GM20431 (cell line): ENCODE results near the gene AP1G1.
"Not testable (repeated sequence)": the region's sequence is repeated elsewhere in the genome, so short reads cannot be mapped to it uniquely, and the experiment has no call there.

ENCODE experiments used
- in situ Hi-C: fragments of 300-500 bp; cut with MseI, MboI; formaldehyde crosslinking; loops from one replicate; pipeline ENCODE4 v1.15.0; 2020; ENCODE audit warnings: low sequenced_read_pairs; ENCODE audit not compliant: unreplicated experiment

AP1G1 gene

GRCh38 chr16:71711789-71712188, 96.8 kb downstream of the AP1G1 start:
- in situ Hi-C loops: no loop called here

DNA sequence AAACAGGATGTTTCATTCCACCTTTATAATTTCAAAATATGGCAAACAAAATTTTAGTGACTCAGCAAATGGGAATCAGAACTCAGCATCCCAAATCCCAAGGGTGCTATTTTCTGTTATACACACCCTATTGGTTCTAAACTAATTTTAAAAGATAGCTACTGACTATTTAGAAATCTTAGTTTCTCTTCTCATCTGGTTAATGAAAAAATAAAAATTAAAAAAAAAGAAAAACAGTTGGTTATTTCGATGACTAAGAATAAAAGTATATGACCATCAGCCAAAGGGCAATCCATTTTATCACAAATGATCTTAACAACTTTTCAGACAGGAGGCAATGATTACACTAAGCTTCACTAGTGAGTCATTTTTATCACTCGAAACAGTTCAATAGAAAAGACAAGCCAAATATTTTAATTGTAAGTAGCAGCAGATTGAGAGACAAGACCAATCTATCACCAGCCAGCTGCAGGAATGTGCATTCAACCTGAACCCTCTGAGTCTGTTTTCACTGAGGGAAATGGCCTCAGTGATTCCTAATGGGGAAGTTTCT, 99.3 kb downstream of the AP1G1 start:
- in situ Hi-C loops: no loop called here

DNA sequence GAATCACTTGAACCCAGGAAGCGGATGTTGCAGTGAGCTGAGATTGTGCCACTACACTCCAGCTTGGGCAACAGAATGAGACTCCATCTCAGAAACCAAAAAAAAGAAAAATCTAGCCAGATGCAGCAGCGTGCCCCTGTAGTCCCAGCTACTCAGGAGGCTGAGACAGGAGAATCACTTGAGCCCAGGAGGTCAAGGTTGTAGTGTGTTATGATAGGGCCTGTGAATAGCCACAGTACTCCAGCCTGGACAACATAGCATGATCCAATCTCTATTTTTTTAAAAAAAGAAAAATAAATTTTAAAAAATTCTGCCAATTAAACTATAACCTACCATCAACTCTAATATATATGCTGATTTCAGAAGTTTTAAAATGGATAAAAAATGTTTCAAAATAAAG, 99.9 kb downstream of the AP1G1 start:
- in situ Hi-C loops: no loop called here

- in situ Hi-C loops: no loop called here
Observed at GRCh38 chr16:71707199-71707598, 101.4 kb downstream of the AP1G1 start.

GRCh38 chr16:71706046-71706445, 102.6 kb downstream of the AP1G1 start:
- in situ Hi-C loops: no loop called here

- in situ Hi-C loops: no loop called here
Observed at GRCh38 chr16:71703333-71703732, 105.3 kb downstream of the AP1G1 start.

DNA sequence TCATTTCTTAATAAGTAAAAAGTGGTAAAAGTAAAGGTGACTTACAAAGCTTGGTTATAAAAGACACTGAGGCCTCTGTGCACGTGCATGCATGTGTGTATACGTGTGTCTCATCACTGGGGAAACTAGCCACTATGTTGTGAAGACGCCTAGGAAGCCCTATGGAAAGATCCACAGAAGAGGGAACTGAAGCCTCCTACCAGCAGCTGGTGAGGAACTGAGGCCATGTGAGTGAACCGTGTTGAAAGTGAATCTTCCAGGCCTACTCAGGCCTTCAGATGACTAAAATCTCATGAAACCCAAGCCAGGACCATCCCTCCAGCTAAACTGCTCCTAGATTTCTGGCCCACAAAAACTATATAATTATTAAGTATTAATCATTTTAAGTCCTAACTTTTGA, 107.8 kb downstream of the AP1G1 start:
- in situ Hi-C loops: no loop called here

GRCh38 chr16:71698491-71698890, 110.1 kb downstream of the AP1G1 start:
- in situ Hi-C loops: no loop called here

GRCh38 chr16:71693164-71693563, 115.5 kb downstream of the AP1G1 start:
- in situ Hi-C loops: no loop called here

DNA sequence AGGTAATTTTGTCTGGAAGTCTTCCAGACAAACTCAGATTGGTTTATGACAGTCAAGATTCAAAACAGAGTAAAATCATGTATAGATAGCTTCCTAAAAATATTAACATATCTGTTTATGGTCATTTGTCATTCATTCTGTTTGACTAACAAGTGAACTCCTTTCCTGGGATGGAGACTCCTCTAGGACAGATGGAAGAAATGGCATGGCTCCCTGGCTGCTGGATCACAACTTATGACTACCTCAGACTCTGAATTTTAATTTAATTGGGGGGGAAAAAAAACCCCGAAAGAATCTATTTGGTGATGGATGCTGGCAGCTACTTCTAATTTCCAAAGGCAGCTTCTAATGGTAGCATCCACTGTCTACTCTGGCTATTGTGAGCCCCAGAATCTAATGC, 118.7 kb downstream of the AP1G1 start:
- in situ Hi-C loops: no loop called here

- in situ Hi-C loops: no loop called here
Observed at GRCh38 chr16:71687861-71688260, 120.8 kb downstream of the AP1G1 start.

DNA sequence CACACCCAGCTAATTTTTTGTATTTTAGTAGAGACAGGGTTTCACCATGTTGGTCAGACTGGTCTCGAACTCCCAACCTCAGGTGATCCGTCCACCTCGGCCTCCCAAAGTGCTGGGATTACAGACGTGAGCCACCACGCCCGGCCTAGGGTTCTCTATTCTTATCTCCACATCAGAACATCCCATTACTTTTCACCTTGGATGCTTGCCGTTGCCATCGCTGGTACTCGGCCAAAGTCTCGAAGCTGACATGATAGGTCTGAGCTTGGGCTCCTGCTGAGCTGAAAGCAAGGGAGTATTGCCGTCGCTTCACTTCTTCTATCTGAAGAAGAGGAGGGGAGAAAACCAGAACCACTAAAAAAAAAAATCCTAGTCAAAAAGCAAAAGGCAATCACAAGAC, 124.4 kb downstream of the AP1G1 start:
- in situ Hi-C loops: not testable (repeated sequence)

DNA sequence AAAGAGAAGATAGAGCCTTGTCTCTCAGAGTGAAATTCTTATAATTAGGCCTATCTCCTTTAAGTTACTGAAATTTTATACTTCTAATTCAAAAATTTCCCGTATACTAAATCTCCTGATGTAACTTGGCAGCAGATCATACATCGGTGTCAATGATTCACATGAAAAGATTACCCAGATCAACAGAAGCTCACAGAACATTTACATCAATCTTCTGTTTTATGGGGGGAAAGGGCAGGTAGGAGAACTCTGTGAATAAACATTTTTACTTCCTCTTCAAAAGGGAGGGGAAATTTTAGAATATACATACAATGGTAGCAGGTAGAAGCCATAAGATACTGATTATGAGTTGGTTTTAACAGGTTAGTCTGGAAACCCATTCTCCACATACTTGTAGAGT, 127.3 kb downstream of the AP1G1 start:
- in situ Hi-C loops: no loop called here
